Breast epithelium (tissue), 4 donors: ENCODE results near the gene APELA. TPM values are rescaled to one million over a fixed set of nuclear protein-coding genes. Genes with fewer than 3 reads are reported as not detected.

ENCODE experiments used
- DNase-seq, 2 donors: peaks; one replicate each; pipeline ENCODE4 v3.0.0-alpha.2; 2019; ENCODE audit warnings: low spot score in 2 of 2
- H3K27ac ChIP-seq, 2 donors: fragments of 200-600 bp; sonication (generic) in 1 of 2; one replicate each; pipeline ENCODE4 v1.5.1; 2016 to 2019; ENCODE audit warnings: mild to moderate bottlenecking in 1 of 2
- H3K27me3 ChIP-seq, 2 donors: fragments of 200-600 bp; sonication (generic) in 1 of 2; one replicate each; pipeline versions ENCODE4 v1.5.1 to v1.6.0; 2017 to 2019; ENCODE audit warnings: control low read depth in 1 of 2, mild to moderate bottlenecking in 1 of 2
- H3K36me3 ChIP-seq: fragments of 200-600 bp; one replicate; pipeline ENCODE4 v1.5.1; 2019
- H3K4me1 ChIP-seq, 2 donors: fragments of 200-600 bp; sonication (generic); one replicate each; pipeline ENCODE4 v1.5.1; 2016 to 2019; ENCODE audit warnings: control low read depth in 1 of 2
- H3K4me3 ChIP-seq, 3 donors: fragments of 200-600 bp; sonication (generic); 1 replicate in 2 of 3; 2 replicates in 1 of 3; pipeline ENCODE4 v1.5.1; 2016 to 2019; ENCODE audit warnings: mild to moderate bottlenecking in 3 of 3, moderate library complexity in 2 of 3
- H3K9me3 ChIP-seq, 2 donors: fragments of 200-600 bp; sonication (generic) in 1 of 2; one replicate each; pipeline ENCODE4 v1.5.1; 2016 to 2019; ENCODE audit warnings: control low read depth in 1 of 2
- CTCF ChIP-seq, 3 donors: fragments of 450-650 bp; IDR thresholded peaks; one replicate each; pipeline ENCODE4 v1.5.1; 2016 to 2017; ENCODE audit warnings: antibody characterized with exemption in 3 of 3, mild to moderate bottlenecking in 3 of 3, moderate library complexity in 3 of 3
- POLR2A ChIP-seq: fragments of 450-650 bp; IDR thresholded peaks from one replicate; pipeline ENCODE4 v1.6.1; 2016; ENCODE audit warnings: antibody characterized with exemption, mild to moderate bottlenecking, moderate library complexity
- POLR2AphosphoS5 ChIP-seq, 3 donors: sonication (generic); formaldehyde crosslinking; IDR thresholded peaks; one replicate each; pipeline ENCODE4 v1.6.1; 2017; ENCODE audit warnings: antibody characterized with exemption in 3 of 3
- intact Hi-C: fragments of 100-400 bp; cut with DNase I; formaldehyde crosslinking; loops from one replicate; pipeline ENCODE4 v1.15.1; 2023; ENCODE audit warnings: low total_unique reads
- total RNA-seq, 3 donors: library from RNA; depleted of rRNA; stranded (reverse); fragments of >200 nt; gene quantifications; one replicate each; pipeline ENCODE4 v1.1.0, GENCODE V29; 2016

Gene APELA
- total RNA-seq, 3 donors from 2014 or later, result 0.73 to 2.0 TPM; not detected in 1

DNA sequence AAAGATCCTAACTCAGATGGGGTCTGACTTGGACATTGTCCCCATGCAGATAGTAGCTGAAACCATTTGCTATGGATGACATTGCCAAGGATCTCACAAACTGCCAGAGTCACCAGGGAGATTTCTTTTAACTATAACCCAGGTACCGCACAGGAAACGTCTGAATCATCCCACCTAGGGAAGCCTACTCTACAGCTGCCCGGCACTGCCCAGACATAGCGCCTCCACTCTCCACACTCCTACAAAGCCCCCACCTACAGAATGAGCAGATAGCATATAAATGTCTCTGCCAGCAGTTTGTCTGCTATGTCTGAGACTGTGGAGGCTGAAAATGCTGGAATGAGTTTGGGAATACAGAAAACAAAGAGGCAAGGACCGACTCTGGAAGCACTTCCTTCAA, 68.2 kb downstream of the APELA start:
- H3K36me3 ChIP-seq, result no peaks in the 10 kb centered on the region
- H3K27ac ChIP-seq, result no peak overlapping the region
- intact Hi-C loops, result no loop called here
- no peak for TF ChIP-seq CTCF (IDR thresholded peaks at IDR 0.05)
- TF ChIP-seq POLR2A, result no peak
- TF ChIP-seq POLR2AphosphoS5 (IDR thresholded peaks at IDR 0.05), result no peak
- no peaks in the 10 kb centered on the region for H3K27me3 ChIP-seq
- no peaks in the 10 kb centered on the region for H3K9me3 ChIP-seq
- no peak overlapping the region for H3K4me3 ChIP-seq
- DNase-seq, result no peak
- no peaks in the 10 kb centered on the region for H3K4me1 ChIP-seq

DNA sequence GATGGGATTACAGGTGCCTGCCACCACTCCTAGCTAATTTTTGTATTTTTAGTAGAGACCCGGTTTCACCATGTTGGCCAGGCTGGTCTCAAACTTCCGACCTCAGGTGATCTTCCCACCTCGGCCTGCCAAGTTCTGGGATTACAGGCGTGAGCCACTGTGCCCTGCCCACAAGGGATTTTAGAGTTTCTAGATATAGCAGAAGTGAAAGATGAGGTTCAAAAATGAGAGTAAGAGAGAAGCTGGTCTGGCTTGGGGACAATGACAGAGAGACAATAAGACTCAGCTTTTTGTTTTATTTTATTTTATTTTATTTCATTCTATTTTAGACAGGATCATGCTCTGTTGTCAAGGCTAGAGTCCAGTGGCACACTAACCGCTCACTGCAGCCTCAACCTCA, 69.8 kb downstream of the APELA start:
- H3K4me3 ChIP-seq, result no peak overlapping the region
- no peak overlapping the region for H3K27ac ChIP-seq
- no peaks in the 10 kb centered on the region for H3K27me3 ChIP-seq
- no peaks in the 10 kb centered on the region for H3K4me1 ChIP-seq
- no peak for TF ChIP-seq CTCF (IDR thresholded peaks at IDR 0.05)
- no peak for TF ChIP-seq POLR2AphosphoS5 (IDR thresholded peaks at IDR 0.05)
- TF ChIP-seq POLR2A, result no peak
- no peaks in the 10 kb centered on the region for H3K9me3 ChIP-seq
- DNase-seq, result no peak
- no peaks in the 10 kb centered on the region for H3K36me3 ChIP-seq
- intact Hi-C loops, result no loop called here

Other genes with a start within 250 kb of the APELA start
- gene SMIM31, start 123.0 kb upstream of the APELA start, total RNA-seq, result under 1 TPM in 2 of 3 donors, not detected in 1; 0.44 to 0.66 TPM
- under 1 TPM; 0.33 to 0.96 (median 0.44) TPM for gene TRIM61, start 100.5 kb downstream of the APELA start, total RNA-seq
- not detected for gene TRIM60, start 154.8 kb downstream of the APELA start, total RNA-seq
- not detected for gene TRIM75, start 176.7 kb downstream of the APELA start, total RNA-seq
- 10 to 100 TPM; 11.5 to 31.2 (median 20.5) TPM for gene TMEM192, start 235.7 kb downstream of the APELA start, total RNA-seq